Lung (tissue), 12 donors: ENCODE results near the gene KIAA0825. TPM values are rescaled to one million over a fixed set of nuclear protein-coding genes. Genes with fewer than 3 reads are reported as not detected.

Experiments used
- ATAC-seq: fragments of 200-7000 bp; cut with Tn5 transposase; one replicate; pipeline ENCODE4 v1.9.1; 2020; ENCODE audit warnings: moderate number of reproducible peaks; ENCODE audit not compliant: insufficient read depth, low FRiP score
- DNase-seq, 3 donors: peaks; one replicate each; pipeline ENCODE4 v3.0.0-alpha.2; 2013 to 2017
- H3K27ac ChIP-seq, 2 donors: one replicate each; pipeline ENCODE4 v1.5.1; 2013; ENCODE audit warnings: mild to moderate bottlenecking in 2 of 2, moderate library complexity in 2 of 2, control low read depth in 1 of 2, inconsistent platforms in 1 of 2, low read depth in 1 of 2, low read length in 1 of 2
- H3K27me3 ChIP-seq, 3 donors: one replicate each; pipeline ENCODE4 v1.5.1; 2013; ENCODE audit warnings: low read length in 2 of 3; ENCODE audit not compliant: control insufficient read depth in 3 of 3, insufficient read depth in 3 of 3
- H3K36me3 ChIP-seq, 4 donors: one replicate each; pipeline ENCODE4 v1.5.1; 2013; ENCODE audit warnings: low read length in 4 of 4, mild to moderate bottlenecking in 1 of 4, moderate library complexity in 1 of 4; ENCODE audit not compliant: control insufficient read depth in 4 of 4, insufficient read depth in 4 of 4
- H3K4me1 ChIP-seq, 5 donors: one replicate each; pipeline ENCODE4 v1.5.1; 2013; ENCODE audit warnings: low read length in 5 of 5, mild to moderate bottlenecking in 2 of 5, moderate library complexity in 1 of 5; ENCODE audit not compliant: control insufficient read depth in 5 of 5, insufficient read depth in 5 of 5
- H3K4me3 ChIP-seq: one replicate; pipeline ENCODE4 v1.5.1; 2013; ENCODE audit warnings: mild to moderate bottlenecking, control low read depth, moderate library complexity
- H3K9ac ChIP-seq, 2 donors: one replicate each; pipeline ENCODE4 v1.5.1; 2013; ENCODE audit warnings: low read length in 2 of 2, control low read depth in 1 of 2; ENCODE audit not compliant: insufficient read depth in 1 of 2
- H3K9me3 ChIP-seq, 4 donors: one replicate each; pipeline ENCODE4 v1.5.1; 2013; ENCODE audit warnings: low read length in 3 of 4, mild to moderate bottlenecking in 1 of 4, moderate library complexity in 1 of 4; ENCODE audit not compliant: control insufficient read depth in 4 of 4, insufficient read depth in 3 of 4
- CTCF ChIP-seq: IDR thresholded peaks from 2 replicates; pipeline ENCODE4 v1.5.1; 2012; ENCODE audit warnings: mild to moderate bottlenecking; ENCODE audit errors: control extremely low read depth, extremely low read depth
- WGBS, 2 donors: extraction: QIAGEN DNeasy Blood & Tissue Kit; methylation state at CpG; one replicate each; pipeline ENCODE4 v1.1.7; 2013; 5-methylcytosine and 5-hydroxymethylcytosine counted together
- polyA plus RNA-seq, 2 donors: library from polyadenylated mRNA; stranded (reverse); fragments of 200-250 nt; gene quantifications; one replicate each; pipeline ENCODE4 v1.2.1, GENCODE V29; 2013
- total RNA-seq, 2 donors: library from RNA; depleted of rRNA in 1 of 2; stranded (reverse); fragments of >200 nt in 1 of 2; gene quantifications; one replicate each; pipeline ENCODE4 v1.2.1, GENCODE V29; 2014 to 2021
- donor health status: control.
- donor health status: control.
- donor health status: Bipolar disorder and iron deficiency.
- donor health status: healthy.
- donor health status: DM: yes; HTN: yes; CAD: no.

Gene KIAA0825
- total and polyA plus RNA-seq, 4 donors, result 0.79 to 20.2 (median 3.6) TPM

DNA sequence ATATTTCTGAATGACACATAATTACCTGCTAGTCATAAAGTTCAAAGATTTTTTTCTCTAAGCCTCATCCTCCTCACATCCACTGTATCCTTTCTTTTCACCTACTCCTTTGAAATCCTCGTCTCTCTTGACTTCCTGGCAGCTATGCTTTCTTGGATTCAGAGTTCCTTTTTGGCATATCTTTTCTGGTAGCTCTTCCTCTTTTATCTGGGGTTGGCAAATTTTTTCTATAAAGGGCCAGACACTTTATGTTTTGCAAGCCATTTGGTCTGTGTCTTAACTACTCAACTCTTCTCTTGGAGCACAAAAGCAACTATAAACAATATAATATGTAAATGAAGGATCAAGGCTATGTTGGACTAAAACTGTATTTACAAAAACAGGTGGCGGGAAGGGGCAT lies 197.5 kb downstream of the KIAA0825 start:
- no peaks in the 10 kb centered on the region for H3K4me1 ChIP-seq
- no peak for TF ChIP-seq CTCF
- H3K4me3 ChIP-seq, result no peak overlapping the region
- H3K27me3 ChIP-seq, result no peaks in the 10 kb centered on the region
- ATAC-seq (no peak), DNase-seq (no peak)
- no peaks in the 10 kb centered on the region for H3K9me3 ChIP-seq
- H3K27ac ChIP-seq, result no peak overlapping the region
- WGBS, 2 donors, result 59 to 69% methylated on average over 2 of the region's 2 CpGs
- H3K36me3 ChIP-seq, result no peaks in the 10 kb centered on the region
- no peak overlapping the region for H3K9ac ChIP-seq

- Histone ChIP-seq H3K36me3 (no peaks in the 10 kb centered on the region), H3K4me1 (no peaks in the 10 kb centered on the region), H3K4me3 (no peak overlapping the region), H3K9ac (no peak overlapping the region), H3K27me3 (no peaks in the 10 kb centered on the region), H3K9me3 (no peaks in the 10 kb centered on the region), H3K27ac (no peak overlapping the region)
- ATAC-seq (no peak), DNase-seq (no peak)
- WGBS, 2 donors, result 68 to 76% methylated on average over 1 of the region's 1 CpG
- TF ChIP-seq CTCF, result no peak
Observed at GRCh38 chr5:94415798-94416197, 202.6 kb downstream of the KIAA0825 start.

- Histone ChIP-seq H3K36me3 (peaks cover 0 to 2% (median 0%) of the 10 kb centered on the region in 4 donors), H3K4me1 (no peaks in the 10 kb centered on the region), H3K9ac (no peak overlapping the region), H3K27me3 (no peaks in the 10 kb centered on the region), H3K27ac (no peak overlapping the region), H3K9me3 (no peaks in the 10 kb centered on the region), H3K4me3 (no peak overlapping the region)
- DNase-seq, result no peak
- 100% methylated on average over 1 of the region's 1 CpG for WGBS, 2 donors
- TF ChIP-seq CTCF, result no peak
- ATAC-seq, result no peak
Observed at GRCh38 chr5:94409440-94409839, 209.0 kb downstream of the KIAA0825 start.

- TF ChIP-seq CTCF, result no peak
- WGBS, 2 donors, result 94 to 97% methylated on average over 4 of the region's 4 CpGs
- H3K27me3 ChIP-seq, result no peaks in the 10 kb centered on the region
- peaks cover 0 to 2% (median 0%) of the 10 kb centered on the region in 4 donors for H3K36me3 ChIP-seq
- no peak overlapping the region for H3K9ac ChIP-seq
- H3K9me3 ChIP-seq, result no peaks in the 10 kb centered on the region
- ATAC-seq (no peak), DNase-seq (no peak)
- no peaks in the 10 kb centered on the region for H3K4me1 ChIP-seq
- no peak overlapping the region for H3K4me3 ChIP-seq
- H3K27ac ChIP-seq, result no peak overlapping the region
Observed at GRCh38 chr5:94407023-94407422, 211.4 kb downstream of the KIAA0825 start.
